Femur (tissue), 1 donor: Measurements from ENCODE around the gene ARHGAP26.
A peak's percentile ranks its signal among the peaks of the same experiment; 100 is the strongest.

Experiments
- DNase-seq: peaks from one replicate; pipeline ENCODE4 v3.0.0-alpha.2; 2017

Gene ARHGAP26

DNA sequence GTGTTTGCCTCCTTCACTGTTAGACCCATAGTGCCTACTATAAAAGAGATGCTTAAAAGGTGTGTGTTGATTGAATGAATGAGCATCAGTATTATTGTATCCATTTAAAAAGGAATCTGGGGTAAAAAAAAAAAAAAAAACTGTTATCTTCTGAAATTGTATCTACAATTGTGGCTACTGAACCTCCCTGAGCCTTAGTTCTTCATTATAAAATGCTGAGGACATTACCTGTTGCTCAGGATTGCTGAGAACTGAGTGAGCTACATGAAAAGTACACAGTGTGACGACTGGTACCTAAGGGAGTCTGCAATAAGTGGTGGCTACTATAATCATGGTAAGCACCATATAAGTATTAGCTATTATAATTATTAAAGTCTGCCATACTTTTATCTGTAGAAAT, 362.6 kb downstream of the ARHGAP26 start:
- DNase-seq, result no peak

DNA sequence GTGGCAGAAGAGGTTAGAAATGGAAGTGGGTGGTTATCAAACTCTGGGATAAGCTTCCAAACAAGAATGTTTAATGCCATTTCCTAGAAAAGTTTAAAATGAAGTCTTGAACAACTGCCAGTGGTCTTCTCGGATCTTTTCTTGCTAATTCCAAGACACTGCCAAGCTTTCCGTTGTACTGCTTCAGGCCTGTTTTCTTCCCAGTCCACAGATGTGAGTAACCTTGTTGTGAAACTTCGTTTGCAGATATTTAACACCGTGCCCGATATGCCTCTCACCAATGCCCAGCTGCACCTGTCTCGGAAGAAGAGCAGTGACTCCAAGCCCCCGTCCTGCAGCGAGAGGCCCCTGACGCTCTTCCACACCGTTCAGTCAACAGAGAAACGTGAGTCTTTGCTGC, 363.5 kb downstream of the ARHGAP26 start:
- no peak for DNase-seq

GRCh38 chr5:143134269-143134668, 364.1 kb downstream of the ARHGAP26 start:
- DNase-seq, result no peak

DNA sequence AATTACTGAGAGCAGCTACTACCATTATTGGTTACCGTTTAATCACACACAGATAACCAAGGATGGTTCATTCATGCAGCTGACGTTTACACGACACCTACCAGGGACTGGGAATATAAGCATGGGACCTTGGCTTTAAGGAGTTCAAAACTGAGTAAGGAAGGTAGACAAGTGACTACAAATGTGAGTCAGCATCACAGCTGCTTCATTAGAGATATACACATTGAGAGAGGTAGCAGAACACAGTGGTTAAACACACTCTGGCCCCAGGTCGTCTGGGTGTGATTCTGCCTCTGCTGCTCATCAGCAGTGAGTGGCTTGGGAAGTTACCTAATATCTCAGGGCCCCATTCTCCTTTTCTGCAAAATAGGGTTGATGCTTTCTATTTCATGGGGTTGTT, 364.7 kb downstream of the ARHGAP26 start:
- DNase-seq, result no peak

- DNase-seq, result no peak
Observed at GRCh38 chr5:143135832-143136551, 365.8 kb downstream of the ARHGAP26 start.

DNA sequence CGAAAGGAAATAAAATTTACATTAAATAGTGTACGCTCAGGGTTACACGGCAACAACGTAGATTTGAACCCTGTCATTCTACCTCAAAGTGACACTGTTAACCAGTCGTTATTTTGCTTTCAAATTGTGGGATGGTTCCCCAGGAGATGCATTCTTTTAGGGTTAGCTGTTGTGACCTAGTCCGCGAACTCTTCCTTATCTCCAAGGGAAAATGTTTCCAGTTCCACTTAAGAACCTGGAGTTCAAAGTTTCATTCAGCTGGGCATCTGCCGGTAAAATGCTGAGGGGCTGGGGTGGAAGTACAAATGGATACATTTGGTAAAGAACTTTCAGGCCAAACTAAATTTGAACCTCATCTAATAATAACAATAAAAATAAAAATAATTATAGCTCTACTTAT, 368.7 kb downstream of the ARHGAP26 start:
- DNase-seq, result no peak

GRCh38 chr5:143139585-143139984, 369.4 kb downstream of the ARHGAP26 start:
- no peak for DNase-seq

- DNase-seq, result no peak
Observed at GRCh38 chr5:143140492-143141203, 370.5 kb downstream of the ARHGAP26 start.

DNA sequence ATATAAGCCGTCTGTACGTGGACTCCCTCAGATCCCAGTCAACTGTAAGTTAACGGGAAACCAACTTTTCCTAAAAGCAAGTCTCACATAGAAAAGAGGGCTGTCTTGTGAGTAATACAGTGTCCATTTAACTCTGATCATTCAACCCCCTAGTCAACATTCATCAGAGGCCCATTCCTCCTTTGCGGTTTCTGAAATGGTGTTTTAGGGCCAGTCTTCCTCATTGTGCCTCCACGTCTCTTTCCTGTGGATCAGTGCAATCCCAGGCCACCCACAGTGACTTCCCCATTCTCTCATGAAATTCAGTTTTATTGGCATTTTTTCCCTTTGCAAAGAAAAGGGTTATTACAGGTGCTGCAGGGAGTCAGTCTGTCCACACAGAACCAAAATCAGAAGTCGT, 371.5 kb downstream of the ARHGAP26 start:
- DNase-seq, result no peak

DNA sequence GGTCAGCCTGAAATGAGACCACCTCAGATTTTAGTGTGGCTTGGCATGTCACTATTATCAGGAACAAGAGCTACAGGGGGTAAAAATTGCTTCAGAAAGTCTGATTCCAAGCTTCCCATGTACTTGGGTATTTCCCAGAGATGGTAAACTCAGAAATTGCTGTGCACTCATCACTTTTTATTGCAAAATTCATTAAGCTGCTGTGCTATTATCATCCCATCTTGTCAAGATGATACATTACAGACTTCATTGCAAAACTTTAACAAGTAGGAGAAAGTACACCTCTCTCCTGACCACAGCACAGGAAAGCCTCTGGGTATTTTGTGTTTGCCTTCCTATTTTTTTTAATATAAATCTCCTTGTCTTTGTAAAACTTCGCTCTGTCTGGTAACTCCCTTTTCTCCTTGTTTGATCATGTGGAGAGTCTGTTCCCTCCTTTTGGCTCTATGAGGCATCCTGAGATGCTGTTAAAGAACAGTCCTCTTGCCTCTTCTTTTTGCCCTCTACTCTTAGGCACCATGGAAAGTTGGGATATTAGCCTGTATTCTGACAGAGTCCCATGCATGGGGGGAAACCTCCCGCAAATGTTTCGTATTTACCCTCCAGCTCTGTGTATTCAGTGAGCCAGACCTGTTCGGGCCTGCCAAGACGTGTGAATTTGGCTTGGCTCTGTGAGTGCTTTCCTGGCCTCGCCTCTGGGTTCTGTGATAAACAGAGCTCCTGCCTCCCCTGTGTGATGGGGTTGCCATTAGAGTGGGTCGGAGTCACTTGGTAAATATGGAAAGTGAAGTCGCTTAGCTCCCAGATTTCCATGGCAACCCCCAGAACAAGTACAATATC, 372.6 kb downstream of the ARHGAP26 start:
- DNase-seq, result peak; percentile 75

- DNase-seq, result no peak
Observed at GRCh38 chr5:143143973-143144372, 373.8 kb downstream of the ARHGAP26 start.

GRCh38 chr5:143145243-143146160, 375.3 kb downstream of the ARHGAP26 start:
- DNase-seq, result no peak

- no peak for DNase-seq
Observed at GRCh38 chr5:143146161-143146560, 376.0 kb downstream of the ARHGAP26 start.

GRCh38 chr5:143147383-143147782, 377.2 kb downstream of the ARHGAP26 start:
- DNase-seq, result no peak

DNA sequence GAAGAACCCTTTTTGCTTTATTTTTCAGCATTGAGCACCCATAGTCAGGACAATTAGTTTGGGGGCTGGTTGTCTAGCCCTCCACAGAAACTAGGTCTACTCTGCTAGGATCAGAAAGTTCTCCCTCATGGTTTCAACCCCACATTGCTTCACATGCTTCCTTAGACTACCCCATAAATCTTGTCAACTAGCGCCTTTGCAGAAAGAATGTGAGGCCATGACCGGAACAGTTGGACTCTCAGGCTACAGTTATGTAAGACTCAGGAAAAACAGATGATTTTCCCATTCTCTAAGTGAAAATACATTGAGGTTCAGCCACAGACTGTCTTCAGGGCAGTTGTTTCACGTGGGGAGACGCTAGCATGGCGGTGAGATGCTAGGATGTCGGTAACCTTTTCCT, 377.7 kb downstream of the ARHGAP26 start:
- DNase-seq, result no peak

DNA sequence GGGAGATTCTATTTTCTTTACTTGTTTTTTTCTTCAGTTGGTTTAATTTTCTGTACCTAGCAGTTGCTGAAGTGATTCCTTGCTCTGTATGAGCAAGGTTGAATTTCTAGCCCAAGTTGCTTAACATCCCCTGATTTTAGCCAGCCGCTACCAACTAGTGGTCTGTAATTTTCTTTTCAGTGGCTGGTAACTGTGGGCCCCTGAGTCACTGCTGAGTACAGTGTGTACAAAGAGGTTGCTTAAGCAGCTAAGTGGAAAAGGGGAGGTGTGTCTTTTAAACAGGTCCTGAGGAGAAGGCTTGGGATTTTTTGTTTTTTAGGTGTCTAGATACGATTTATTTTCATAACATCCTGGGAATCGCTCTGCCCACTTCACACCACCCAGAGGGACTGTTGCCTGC, 378.6 kb downstream of the ARHGAP26 start:
- no peak for DNase-seq

- no peak for DNase-seq
Observed at GRCh38 chr5:143149759-143150158, 379.6 kb downstream of the ARHGAP26 start.

- no peak for DNase-seq
Observed at GRCh38 chr5:143151056-143151700, 381.0 kb downstream of the ARHGAP26 start.

DNA sequence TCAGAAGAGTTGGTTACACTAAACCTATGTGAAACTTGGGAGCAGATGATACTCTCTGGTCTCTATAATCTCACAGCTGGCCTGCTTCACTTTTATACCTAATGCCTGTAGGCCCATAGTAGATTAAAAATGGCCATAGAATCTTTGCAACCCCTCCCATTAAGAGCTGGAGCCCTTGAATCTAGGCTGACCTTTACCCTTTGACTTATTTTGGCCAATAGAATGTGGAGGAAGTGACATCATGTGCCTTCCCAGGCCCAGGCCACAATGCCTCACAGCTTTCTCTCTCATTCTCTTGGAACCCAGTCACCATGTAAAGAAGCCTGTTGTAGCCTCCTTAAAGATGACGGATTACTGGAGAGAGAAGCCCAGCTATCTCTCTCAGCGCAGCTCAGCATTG, 382.3 kb downstream of the ARHGAP26 start:
- no peak for DNase-seq

- DNase-seq, result peak; percentile 88
Observed at GRCh38 chr5:143153332-143154119, 383.3 kb downstream of the ARHGAP26 start.
